Hepatocyte (in vitro differentiated cells): ENCODE results near the gene ABL1. TPM values are rescaled to one million over a fixed set of nuclear protein-coding genes. Genes with fewer than 3 reads are reported as not detected.

Experiments used
- DNase-seq: peaks from one replicate; pipeline ENCODE4 v3.0.0-alpha.2; 2016; ENCODE audit warnings: low spot score
- H2AFZ ChIP-seq: fragments of 200-600 bp; sonication (generic); 2 replicates; pipeline ENCODE4 v1.6.0; 2016; ENCODE audit warnings: antibody characterized with exemption, mild to moderate bottlenecking
- H3K27ac ChIP-seq: fragments of 200-600 bp; sonication (generic); 2 replicates; pipeline ENCODE4 v1.5.1; 2016; ENCODE audit warnings: mild to moderate bottlenecking
- H3K27me3 ChIP-seq: fragments of 200-600 bp; sonication (generic); 2 replicates; pipeline ENCODE4 v1.6.1; 2016
- H3K36me3 ChIP-seq: fragments of 200-600 bp; sonication (generic); replicated peaks from 2 replicates; pipeline ENCODE4 v1.5.1; 2016; ENCODE audit warnings: low read depth; ENCODE audit not compliant: insufficient read depth
- H3K4me1 ChIP-seq: fragments of 200-600 bp; sonication (generic); 2 replicates; pipeline ENCODE4 v1.5.1; 2016; ENCODE audit warnings: mild to moderate bottlenecking, moderate library complexity; ENCODE audit not compliant: insufficient read depth
- H3K4me2 ChIP-seq: fragments of 200-600 bp; sonication (generic); 2 replicates; pipeline ENCODE4 v1.6.0; 2016
- H3K4me3 ChIP-seq: fragments of 200-600 bp; sonication (generic); 2 replicates; pipeline ENCODE4 v1.5.1; 2016; ENCODE audit warnings: mild to moderate bottlenecking
- H3K79me2 ChIP-seq: fragments of 200-600 bp; sonication (generic); 2 replicates; pipeline ENCODE4 v1.6.0; 2017; ENCODE audit warnings: mild to moderate bottlenecking
- H3K9me2 ChIP-seq: fragments of 200-600 bp; sonication (generic); replicated peaks from 2 replicates; pipeline ENCODE4 v1.6.0; 2017; ENCODE audit warnings: mild to moderate bottlenecking; ENCODE audit not compliant: insufficient read depth
- H3K9me3 ChIP-seq: fragments of 200-600 bp; sonication (generic); 2 replicates; pipeline ENCODE4 v1.5.1; 2016; ENCODE audit warnings: low read depth, mild to moderate bottlenecking
- H4K20me1 ChIP-seq: fragments of 200-600 bp; sonication (generic); 2 replicates; pipeline ENCODE4 v1.6.0; 2016; ENCODE audit warnings: mild to moderate bottlenecking; ENCODE audit not compliant: insufficient read depth, poor library complexity, severe bottlenecking
- CTCF ChIP-seq: fragments of 200-600 bp; sonication (generic); IDR thresholded peaks from 2 replicates; pipeline ENCODE4 v1.5.1; 2016; ENCODE audit warnings: antibody characterized with exemption, mild to moderate bottlenecking; ENCODE audit not compliant: poor library complexity
- EZH2 ChIP-seq: fragments of 200-600 bp; sonication (generic); IDR thresholded peaks from 2 replicates; pipeline ENCODE4 v1.6.1; 2016; ENCODE audit warnings: antibody characterized with exemption, mild to moderate bottlenecking, borderline replicate concordance
- EZH2phosphoT487 ChIP-seq: fragments of 200-600 bp; sonication (generic); IDR thresholded peaks from one replicate; pipeline ENCODE4 v1.6.1; 2018; ENCODE audit warnings: antibody characterized with exemption, mild to moderate bottlenecking, low read depth, moderate library complexity; ENCODE audit not compliant: unreplicated experiment, severe bottlenecking
- WGBS: methylation state at CpG from one replicate; pipeline ENCODE4 v1.1.6; 2016; ENCODE audit warnings: low lambda C conversion rate; ENCODE audit errors: missing lambda C conversion rate; 5-methylcytosine and 5-hydroxymethylcytosine counted together
- polyA plus RNA-seq: library from polyadenylated mRNA; unstranded; fragments of >200 nt; fragmentation: Nextera tagmentation; extraction: Ambion mirVana; gene quantifications from 2 replicates; pipeline ENCODE4 v1.2.1, GENCODE V29; 2016
- total RNA-seq: library from RNA; depleted of rRNA; stranded (reverse); fragments of >200 nt; gene quantifications from 2 replicates; pipeline ENCODE4 v1.2.3, GENCODE V29; 2014

ABL1 gene
- total and polyA plus RNA-seq, 2 experiments from 2014 or later, result 43.2 to 46.6 TPM

GRCh38 chr9:130914417-130915095 is 79.5 kb downstream of the ABL1 start:
- no peaks in the 10 kb centered on the region for H4K20me1 ChIP-seq
- no peak overlapping the region for H2AFZ ChIP-seq
- no peaks in the 10 kb centered on the region for H3K9me2 ChIP-seq
- no peak overlapping the region for H3K4me2 ChIP-seq
- H3K4me1 ChIP-seq, result no peaks in the 10 kb centered on the region
- 89% methylated on average over 23 of the region's 24 CpGs for WGBS
- DNase-seq, result no peak
- H3K36me3 ChIP-seq, result no peaks in the 10 kb centered on the region
- no peaks in the 10 kb centered on the region for H3K79me2 ChIP-seq
- TF ChIP-seq EZH2phosphoT487 (no peak), CTCF (no peak), EZH2 (no peak)
- H3K27me3 ChIP-seq, result no peaks in the 10 kb centered on the region
- no peaks in the 10 kb centered on the region for H3K9me3 ChIP-seq
- no peak overlapping the region for H3K4me3 ChIP-seq
- no peak overlapping the region for H3K27ac ChIP-seq

- Histone ChIP-seq H3K79me2 (no peaks in the 10 kb centered on the region), H2AFZ (no peak overlapping the region), H3K27ac (no peak overlapping the region), H3K9me2 (no peaks in the 10 kb centered on the region), H3K4me3 (no peak overlapping the region), H3K27me3 (no peaks in the 10 kb centered on the region), H4K20me1 (no peaks in the 10 kb centered on the region), H3K9me3 (no peaks in the 10 kb centered on the region), H3K4me1 (no peaks in the 10 kb centered on the region), H3K36me3 (no peaks in the 10 kb centered on the region), H3K4me2 (no peak overlapping the region)
- no peak for TF ChIP-seq EZH2phosphoT487
- no peak for TF ChIP-seq CTCF
- no peak for TF ChIP-seq EZH2
- 90% methylated on average over 8 of the region's 8 CpGs for WGBS
- no peak for DNase-seq
These were observed 80.0 kb downstream of the ABL1 start for GRCh38 chr9:130915096-130915447.

GRCh38 chr9:130917168-130917960 is 82.3 kb downstream of the ABL1 start:
- no peaks in the 10 kb centered on the region for H3K36me3 ChIP-seq
- no peaks in the 10 kb centered on the region for H4K20me1 ChIP-seq
- H3K9me3 ChIP-seq, result no peaks in the 10 kb centered on the region
- TF ChIP-seq CTCF, result no peak
- TF ChIP-seq EZH2phosphoT487, result no peak
- no peak for TF ChIP-seq EZH2
- H3K79me2 ChIP-seq, result no peaks in the 10 kb centered on the region
- no peak overlapping the region for H2AFZ ChIP-seq
- no peak overlapping the region for H3K4me2 ChIP-seq
- H3K27me3 ChIP-seq, result no peaks in the 10 kb centered on the region
- H3K9me2 ChIP-seq, result no peaks in the 10 kb centered on the region
- no peak overlapping the region for H3K4me3 ChIP-seq
- WGBS, result 90% methylated on average over 33 of the region's 34 CpGs
- no peak for DNase-seq
- H3K27ac ChIP-seq, result no peak overlapping the region
- H3K4me1 ChIP-seq, result peaks cover 4% of the 10 kb centered on the region
